Measurements from ENCODE around the gene TFDP1.

TFDP1 gene

GRCh38 chr13:113668491-113668971 is 84.0 kb downstream of the TFDP1 start:
- FAIRE-seq, result no peak

GRCh38 chr13:113669231-113669754 is 84.7 kb downstream of the TFDP1 start:
- no peak for FAIRE-seq

DNA sequence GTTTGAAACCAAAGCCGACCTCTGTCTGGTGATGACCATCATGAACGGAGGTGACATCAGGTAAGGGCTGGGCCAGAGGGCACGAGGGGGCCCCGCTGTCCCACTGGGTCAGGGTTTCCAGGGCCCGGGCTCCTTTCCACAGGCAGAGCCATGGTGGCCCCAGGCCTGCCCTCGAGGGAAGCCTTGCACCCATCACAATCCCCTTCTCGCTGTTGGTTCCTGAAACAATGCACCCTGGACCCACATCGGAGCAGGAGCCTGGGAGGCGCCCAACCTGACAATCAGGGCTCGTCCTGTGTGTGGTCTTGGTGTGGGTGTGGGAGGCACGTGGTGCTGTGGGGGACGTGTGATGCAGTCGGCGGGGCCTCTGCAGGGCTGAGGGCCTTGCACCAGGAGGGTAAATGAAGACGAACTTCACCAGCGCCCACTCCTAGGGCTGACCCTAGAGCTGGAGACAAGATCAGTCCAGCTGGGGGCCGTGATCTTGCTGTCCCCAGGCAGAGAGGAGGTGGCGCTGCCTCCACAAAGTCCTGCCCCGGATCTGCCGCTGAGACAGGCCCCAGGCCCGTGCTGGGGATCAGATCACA is 85.3 kb downstream of the TFDP1 start:
- FAIRE-seq, result no peak

GRCh38 chr13:113670541-113670940 is 86.0 kb downstream of the TFDP1 start:
- no peak for FAIRE-seq

DNA sequence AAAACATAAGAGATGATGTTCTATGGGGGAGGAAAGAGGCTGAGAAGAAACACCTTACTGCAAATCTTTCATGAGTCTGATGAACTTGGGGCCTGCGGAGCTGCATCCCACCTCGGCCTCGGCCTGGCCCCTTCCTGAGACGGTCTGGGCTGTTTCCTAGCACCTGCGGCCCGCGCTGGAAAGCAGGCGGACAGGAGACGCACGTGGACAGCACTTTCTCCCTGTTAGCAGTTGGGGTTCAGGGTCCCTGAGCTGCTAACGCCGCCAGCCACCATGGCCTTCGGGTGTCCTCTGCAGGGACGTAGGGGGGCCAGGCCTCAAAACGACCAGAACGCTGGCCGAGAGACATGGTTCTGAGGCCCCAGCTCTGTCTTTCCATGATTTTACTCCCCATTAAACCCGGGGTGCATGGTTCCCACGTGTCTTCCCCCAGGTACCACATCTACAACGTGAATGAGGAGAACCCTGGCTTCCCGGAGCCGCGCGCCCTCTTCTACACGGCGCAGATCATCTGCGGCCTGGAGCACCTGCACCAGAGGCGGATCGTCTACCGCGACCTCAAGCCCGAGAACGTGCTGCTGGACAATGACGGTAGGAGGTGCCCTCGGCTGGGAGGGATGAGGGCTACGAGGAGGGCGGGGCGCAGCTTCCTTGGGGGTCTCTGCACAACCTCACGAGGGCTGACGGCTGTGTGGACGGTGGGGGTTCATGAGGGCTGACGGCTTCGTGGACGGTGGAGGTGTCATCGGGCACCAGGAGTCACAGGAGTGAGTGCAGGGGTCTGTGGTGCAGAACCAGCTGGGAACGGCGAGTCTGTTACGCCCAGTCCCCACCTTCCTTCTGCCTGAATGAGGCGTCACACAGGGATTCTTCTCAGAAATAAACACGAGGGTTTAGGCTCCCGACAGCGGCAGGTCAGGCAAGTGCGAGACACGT is 86.8 kb downstream of the TFDP1 start:
- FAIRE-seq, result no peak

DNA sequence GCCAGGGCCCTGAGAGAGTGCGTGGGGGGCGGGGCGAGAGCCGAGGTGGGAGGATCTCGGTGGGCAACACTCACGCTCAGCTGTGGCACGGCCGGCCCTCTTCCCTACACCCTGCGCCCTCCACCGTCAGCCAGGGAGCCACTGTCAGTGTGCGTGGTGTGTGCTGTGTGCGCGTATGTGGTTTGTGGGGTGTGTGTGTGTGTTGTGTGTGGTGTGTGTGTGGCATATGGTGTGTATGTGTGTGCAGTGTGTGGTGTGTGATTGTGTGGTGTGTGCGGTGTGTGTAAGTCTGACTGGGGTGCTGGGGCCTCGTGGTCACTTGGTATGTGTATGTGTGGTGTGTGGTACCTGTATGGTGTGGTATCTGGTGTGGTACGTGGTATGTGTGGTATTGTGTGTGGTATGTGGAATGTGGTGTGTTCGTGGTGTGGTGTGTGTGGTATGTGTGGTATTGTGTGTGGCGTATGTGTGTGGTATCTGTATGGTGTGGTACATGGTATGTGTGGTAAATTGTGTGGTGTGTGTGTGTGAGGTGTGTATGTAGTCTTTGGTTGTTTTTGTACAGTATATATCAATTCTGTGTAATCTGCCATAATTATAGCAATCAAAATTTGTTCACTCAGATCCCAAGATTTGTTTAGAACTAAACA is 87.6 kb downstream of the TFDP1 start:
- no peak for FAIRE-seq

All from endometrium (tissue), 2 donors.